Neural progenitor cell (in vitro differentiated cells): Measurements from ENCODE around the gene MIB1. TPM values are rescaled to one million over a fixed set of nuclear protein-coding genes. Genes with fewer than 3 reads are reported as not detected.
A peak's percentile ranks its signal among the peaks of the same experiment; 100 is the strongest.

Experiments used
- DNase-seq: peaks from one replicate; pipeline ENCODE4 v3.0.0-alpha.2; 2016; ENCODE audit warnings: low spot score
- H2AFZ ChIP-seq: fragments of 200-600 bp; sonication (generic); replicated peaks from 2 replicates; pipeline ENCODE4 v1.6.1; 2016; ENCODE audit warnings: antibody characterized with exemption
- H3F3A ChIP-seq: fragments of 200-600 bp; sonication (generic); 2 replicates; pipeline ENCODE4 v1.6.1; 2016; ENCODE audit warnings: antibody characterized with exemption, low read depth
- H3K27ac ChIP-seq: fragments of 200-600 bp; sonication (generic); 2 replicates; pipeline ENCODE4 v1.5.1; 2016; ENCODE audit warnings: mild to moderate bottlenecking
- H3K27me3 ChIP-seq: fragments of 200-600 bp; sonication (generic); 2 replicates; pipeline ENCODE4 v1.6.1; 2016; ENCODE audit warnings: mild to moderate bottlenecking, moderate library complexity
- H3K36me3 ChIP-seq: fragments of 200-600 bp; sonication (generic); 2 replicates; pipeline ENCODE4 v1.5.1; 2016
- H3K4me1 ChIP-seq: fragments of 200-600 bp; sonication (generic); 2 replicates; pipeline ENCODE4 v1.6.1; 2016; ENCODE audit warnings: mixed run types
- H3K4me2 ChIP-seq: fragments of 200-600 bp; sonication (generic); 2 replicates; pipeline ENCODE4 v1.6.1; 2016
- H3K4me3 ChIP-seq: fragments of 200-600 bp; sonication (generic); 2 replicates; pipeline ENCODE4 v1.5.1; 2016
- H3K79me2 ChIP-seq: fragments of 200-600 bp; sonication (generic); 2 replicates; pipeline ENCODE4 v1.6.1; 2016; ENCODE audit warnings: low read depth
- H3K9ac ChIP-seq: fragments of 200-600 bp; sonication (generic); 2 replicates; pipeline ENCODE4 v1.6.1; 2016
- H3K9me3 ChIP-seq: fragments of 200-600 bp; sonication (generic); 2 replicates; pipeline ENCODE4 v1.5.1; 2016; ENCODE audit warnings: low read depth
- H4K20me1 ChIP-seq: fragments of 200-600 bp; sonication (generic); 2 replicates; pipeline ENCODE4 v1.6.1; 2016; ENCODE audit warnings: low read depth
- H3K27ac Mint-ChIP-seq: 3 replicates; pipeline ENCODE4 v1.8.0; 2021; ENCODE audit warnings: mixed read lengths
- H3K27me3 Mint-ChIP-seq: 2 replicates; pipeline ENCODE4 v1.8.0; 2022; ENCODE audit warnings: low read depth, mild to moderate bottlenecking, inconsistent platforms, moderate library complexity, mixed read lengths; ENCODE audit not compliant: insufficient read depth
- H3K36me3 Mint-ChIP-seq: 3 replicates; pipeline ENCODE4 v1.8.0; 2021; ENCODE audit warnings: mixed read lengths
- H3K4me1 Mint-ChIP-seq: 3 replicates; pipeline ENCODE4 v1.8.0; 2021; ENCODE audit warnings: mixed read lengths
- H3K4me3 Mint-ChIP-seq: 3 replicates; pipeline ENCODE4 v1.8.0; 2021; ENCODE audit warnings: mild to moderate bottlenecking, moderate library complexity, mixed read lengths
- H3K9me3 Mint-ChIP-seq: 3 replicates; pipeline ENCODE4 v1.8.0; 2020; ENCODE audit warnings: mixed read lengths
- CTCF ChIP-seq: fragments of 200-600 bp; sonication (generic); IDR thresholded peaks from 2 replicates; pipeline ENCODE4 v1.5.1; 2017; ENCODE audit warnings: antibody characterized with exemption, mild to moderate bottlenecking
- EZH2 ChIP-seq: fragments of 200-600 bp; sonication (generic); IDR thresholded peaks from 2 replicates; pipeline ENCODE4 v1.6.1; 2017; ENCODE audit warnings: antibody characterized with exemption, mild to moderate bottlenecking, moderate library complexity
- EZH2phosphoT487 ChIP-seq: fragments of 200-600 bp; sonication (generic); IDR thresholded peaks from 2 replicates; pipeline ENCODE4 v1.6.1; 2017; ENCODE audit warnings: antibody characterized with exemption
- total RNA-seq: library from RNA; depleted of rRNA; stranded (reverse); fragments of >200 nt; gene quantifications from 2 replicates; pipeline ENCODE4 v1.2.3, GENCODE V29; 2015; ENCODE audit warnings: low replicate concordance

MIB1 gene
- total RNA-seq, 1 donor from 2014 or later: 112 TPM

GRCh38 chr18:21820811-21821143, 80.2 kb downstream of the MIB1 start:
- Mint-ChIP-seq H3K27me3 (no peaks in the 10 kb centered on the region), H3K4me1 (no peaks in the 10 kb centered on the region), H3K4me3 (no peak overlapping the region), H3K36me3 (peaks cover 30% of the 10 kb centered on the region), H3K9me3 (no peaks in the 10 kb centered on the region), H3K27ac (no peak overlapping the region)
- DNase-seq: no peak
- Histone ChIP-seq H3K4me3 (no peak overlapping the region), H4K20me1 (peaks cover 8% of the 10 kb centered on the region), H3K4me1 (peaks cover 7% of the 10 kb centered on the region), H3K36me3 (peaks cover 14% of the 10 kb centered on the region), H3K4me2 (no peak overlapping the region), H3K27ac (no peak overlapping the region), H3K9me3 (no peaks in the 10 kb centered on the region), H3F3A (peaks cover 5% of the 10 kb centered on the region), H3K9ac (no peak overlapping the region), H2AFZ (no peak overlapping the region), H3K27me3 (no peaks in the 10 kb centered on the region), H3K79me2 (no peaks in the 10 kb centered on the region)
- no peak for TF ChIP-seq CTCF
- TF ChIP-seq EZH2: no peak
- TF ChIP-seq EZH2phosphoT487: no peak

- H3K27me3 Mint-ChIP-seq: no peaks in the 10 kb centered on the region
- Histone ChIP-seq H3K9ac (no peak overlapping the region), H3K4me2 (no peak overlapping the region), H3K9me3 (no peaks in the 10 kb centered on the region), H3K4me1 (peaks cover 10% of the 10 kb centered on the region), H3F3A (peaks cover 11% of the 10 kb centered on the region), H3K27me3 (no peaks in the 10 kb centered on the region), H2AFZ (no peak overlapping the region), H4K20me1 (peaks cover 13% of the 10 kb centered on the region), H3K27ac (no peak overlapping the region), H3K4me3 (no peak overlapping the region), H3K36me3 (peaks cover 15% of the 10 kb centered on the region), H3K79me2 (no peaks in the 10 kb centered on the region)
- no peaks in the 10 kb centered on the region for H3K4me1 Mint-ChIP-seq
- TF ChIP-seq CTCF: no peak
- TF ChIP-seq EZH2phosphoT487: no peak
- TF ChIP-seq EZH2: no peak
- DNase-seq: no peak
- H3K9me3 Mint-ChIP-seq: no peaks in the 10 kb centered on the region
- H3K4me3 Mint-ChIP-seq: no peak overlapping the region
- peaks cover 15% of the 10 kb centered on the region for H3K36me3 Mint-ChIP-seq
- no peak overlapping the region for H3K27ac Mint-ChIP-seq
Observed at GRCh38 chr18:21823848-21824247, 83.3 kb downstream of the MIB1 start.

- Histone ChIP-seq H3K27ac (peak overlapping the region; percentile 55), H3K4me1 (peaks cover 14% of the 10 kb centered on the region), H3K4me2 (no peak overlapping the region), H3K9ac (no peak overlapping the region), H4K20me1 (peaks cover 20% of the 10 kb centered on the region), H3K36me3 (peaks cover 15% of the 10 kb centered on the region), H3K79me2 (no peaks in the 10 kb centered on the region), H2AFZ (no peak overlapping the region), H3K4me3 (no peak overlapping the region), H3K27me3 (no peaks in the 10 kb centered on the region), H3F3A (peaks cover 19% of the 10 kb centered on the region), H3K9me3 (no peaks in the 10 kb centered on the region)
- H3K27ac Mint-ChIP-seq: no peak overlapping the region
- peak; percentile 2 for DNase-seq
- H3K4me1 Mint-ChIP-seq: no peaks in the 10 kb centered on the region
- H3K36me3 Mint-ChIP-seq: peaks cover 11% of the 10 kb centered on the region
- H3K27me3 Mint-ChIP-seq: no peaks in the 10 kb centered on the region
- no peaks in the 10 kb centered on the region for H3K9me3 Mint-ChIP-seq
- no peak for TF ChIP-seq EZH2phosphoT487
- no peak for TF ChIP-seq CTCF
- no peak for TF ChIP-seq EZH2
- H3K4me3 Mint-ChIP-seq: no peak overlapping the region
Observed at GRCh38 chr18:21826196-21826595, 85.6 kb downstream of the MIB1 start.
